Activated CD4-positive, alpha-beta memory T cell treated with anti-CD3 and anti-CD28 coated beads, Interleukin-2, amount 10 ng/mL, durations not matched to agents 7 days and 5 days (primary cell): ENCODE data around the gene LRRC63. TPM values are rescaled to one million over a fixed set of nuclear protein-coding genes. Genes with fewer than 3 reads are reported as not detected.

Source experiments
- CTCF ChIA-PET: fragments of 350-600 bp; sonication (Branson Sonifier 250); formaldehyde crosslinking; loops from one replicate; lab custom pipeline; 2021; ENCODE audit warnings: antibody characterized with exemption, inconsistent platforms; lab: Charles Lee
- POLR2A ChIA-PET: fragments of 350-600 bp; sonication (Branson Sonifier 250); formaldehyde crosslinking; loops from one replicate; lab custom pipeline; 2021; ENCODE audit warnings: antibody characterized with exemption; lab: Charles Lee
- DNase-seq: peaks from one replicate; pipeline ENCODE4 v3.0.0-alpha.2; 2020
- H3K27ac Mint-ChIP-seq: one replicate; pipeline ENCODE4 v1.8.0; 2021; ENCODE audit warnings: mild to moderate bottlenecking, mixed read lengths
- H3K27me3 Mint-ChIP-seq: one replicate; pipeline ENCODE4 v1.8.0; 2021; ENCODE audit warnings: mixed read lengths
- H3K36me3 Mint-ChIP-seq: one replicate; pipeline ENCODE4 v1.8.0; 2021; ENCODE audit warnings: low read depth, mixed read lengths
- H3K4me1 Mint-ChIP-seq: one replicate; pipeline ENCODE4 v1.8.0; 2021; ENCODE audit warnings: mixed read lengths
- H3K4me3 Mint-ChIP-seq: one replicate; pipeline ENCODE4 v1.8.0; 2021; ENCODE audit warnings: mild to moderate bottlenecking, mixed read lengths
- H3K9me3 Mint-ChIP-seq: one replicate; pipeline ENCODE4 v1.8.0; 2021; ENCODE audit warnings: mixed read lengths
- total RNA-seq, 2 experiments: library from RNA; stranded (reverse); gene quantifications; one replicate each; pipeline ENCODE4 v1.2.3, GENCODE V29; 2021

Gene LRRC63
- total RNA-seq, 2 experiments from 2014 or later = 0.83 to 1.1 TPM

- Mint-ChIP-seq H3K27me3 (no peaks in the 10 kb centered on the region), H3K9me3 (peaks cover 10% of the 10 kb centered on the region), H3K27ac (peak overlapping the region; percentile 98), H3K4me3 (no peak overlapping the region), H3K4me1 (peaks cover 41% of the 10 kb centered on the region), H3K36me3 (peaks cover 13% of the 10 kb centered on the region)
- CTCF ChIA-PET = no interaction called here
- no peak for DNase-seq
- POLR2A ChIA-PET = interaction anchor here (1.2 to 3.4 kb wide), 2 partner anchors 115 to 121 kb away, joined by 5 to 19 read pairs; partner anchors contain the start of gene LCP1
These were observed 85.7 kb downstream of the LRRC63 start for GRCh38 chr13:46297361-46297811.

- H3K27me3 Mint-ChIP-seq = peaks cover 1% of the 10 kb centered on the region
- H3K27ac Mint-ChIP-seq = no peak overlapping the region
- no peak overlapping the region for H3K4me3 Mint-ChIP-seq
- peaks cover 5% of the 10 kb centered on the region for H3K4me1 Mint-ChIP-seq
- ChIA-PET POLR2A (no interaction called here), CTCF (interaction anchor here (1.1 kb wide), 1 partner anchor 17 kb away, joined by 3 read pairs; no protein-coding TSS in a partner anchor)
- H3K36me3 Mint-ChIP-seq = peaks cover 10% of the 10 kb centered on the region
- H3K9me3 Mint-ChIP-seq = peaks cover 6% of the 10 kb centered on the region
- no peak for DNase-seq
These were observed 92.1 kb downstream of the LRRC63 start for GRCh38 chr13:46303742-46304385.

GRCh38 chr13:46304546-46304945, 92.8 kb downstream of the LRRC63 start:
- no peak overlapping the region for H3K4me3 Mint-ChIP-seq
- peaks cover 6% of the 10 kb centered on the region for H3K9me3 Mint-ChIP-seq
- peaks cover 1% of the 10 kb centered on the region for H3K27me3 Mint-ChIP-seq
- H3K36me3 Mint-ChIP-seq = peaks cover 6% of the 10 kb centered on the region
- ChIA-PET CTCF (interaction anchor here (1.1 kb wide), 1 partner anchor 17 kb away, joined by 3 read pairs; no protein-coding TSS in a partner anchor), POLR2A (no interaction called here)
- DNase-seq = no peak
- H3K4me1 Mint-ChIP-seq = peaks cover 5% of the 10 kb centered on the region
- no peak overlapping the region for H3K27ac Mint-ChIP-seq

GRCh38 chr13:46307554-46307953, 95.8 kb downstream of the LRRC63 start:
- H3K36me3 Mint-ChIP-seq = no peaks in the 10 kb centered on the region
- ChIA-PET CTCF (no interaction called here), POLR2A (no interaction called here)
- peaks cover 1% of the 10 kb centered on the region for H3K27me3 Mint-ChIP-seq
- H3K27ac Mint-ChIP-seq = no peak overlapping the region
- H3K4me1 Mint-ChIP-seq = peaks cover 5% of the 10 kb centered on the region
- no peaks in the 10 kb centered on the region for H3K9me3 Mint-ChIP-seq
- H3K4me3 Mint-ChIP-seq = no peak overlapping the region
- DNase-seq = no peak

- no peaks in the 10 kb centered on the region for H3K36me3 Mint-ChIP-seq
- peaks cover 8% of the 10 kb centered on the region for H3K4me1 Mint-ChIP-seq
- ChIA-PET POLR2A (no interaction called here), CTCF (no interaction called here)
- no peak overlapping the region for H3K4me3 Mint-ChIP-seq
- DNase-seq = no peak
- peaks cover 1% of the 10 kb centered on the region for H3K27me3 Mint-ChIP-seq
- no peaks in the 10 kb centered on the region for H3K9me3 Mint-ChIP-seq
- H3K27ac Mint-ChIP-seq = no peak overlapping the region
These were observed 98.3 kb downstream of the LRRC63 start for GRCh38 chr13:46310066-46310465.

- no peak overlapping the region for H3K27ac Mint-ChIP-seq
- ChIA-PET POLR2A (no interaction called here), CTCF (interaction anchor here (1.1 to 1.3 kb wide), 2 partner anchors 10 to 15 kb away, joined by 3 read pairs; no protein-coding TSS in a partner anchor)
- H3K4me3 Mint-ChIP-seq = no peak overlapping the region
- no peak for DNase-seq
- H3K4me1 Mint-ChIP-seq = peaks cover 11% of the 10 kb centered on the region
- peaks cover 3% of the 10 kb centered on the region for H3K36me3 Mint-ChIP-seq
- H3K27me3 Mint-ChIP-seq = peaks cover 1% of the 10 kb centered on the region
- H3K9me3 Mint-ChIP-seq = no peaks in the 10 kb centered on the region
These were observed 99.5 kb downstream of the LRRC63 start for GRCh38 chr13:46311217-46311616.

GRCh38 chr13:46313024-46313423, 101.3 kb downstream of the LRRC63 start:
- H3K27ac Mint-ChIP-seq = no peak overlapping the region
- H3K4me3 Mint-ChIP-seq = no peak overlapping the region
- peaks cover 3% of the 10 kb centered on the region for H3K36me3 Mint-ChIP-seq
- H3K9me3 Mint-ChIP-seq = no peaks in the 10 kb centered on the region
- H3K27me3 Mint-ChIP-seq = peaks cover 1% of the 10 kb centered on the region
- ChIA-PET POLR2A (interaction anchor here (1.0 kb wide), 2 partner anchors 103 to 141 kb away, joined by 3 to 4 read pairs; no protein-coding TSS in a partner anchor), CTCF (interaction anchor here (1.0 kb wide), 1 partner anchor 9 kb away, joined by 4 read pairs; no protein-coding TSS in a partner anchor)
- peaks cover 11% of the 10 kb centered on the region for H3K4me1 Mint-ChIP-seq
- DNase-seq = no peak

- H3K36me3 Mint-ChIP-seq = peaks cover 3% of the 10 kb centered on the region
- no peak overlapping the region for H3K4me3 Mint-ChIP-seq
- ChIA-PET CTCF (interaction anchor here (1.0 kb wide), 1 partner anchor 8 kb away, joined by 4 read pairs; no protein-coding TSS in a partner anchor), POLR2A (interaction anchor here (0.8 to 1.0 kb wide), 3 partner anchors 103 to 261 kb away, joined by 3 to 4 read pairs (median 3); partner anchors contain the start of gene ZC3H13)
- H3K27ac Mint-ChIP-seq = peak overlapping the region; percentile 9
- no peaks in the 10 kb centered on the region for H3K27me3 Mint-ChIP-seq
- DNase-seq = no peak
- peaks cover 11% of the 10 kb centered on the region for H3K4me1 Mint-ChIP-seq
- no peaks in the 10 kb centered on the region for H3K9me3 Mint-ChIP-seq
These were observed 101.9 kb downstream of the LRRC63 start for GRCh38 chr13:46313432-46314257.

- H3K27ac Mint-ChIP-seq = no peak overlapping the region
- POLR2A ChIA-PET = no interaction called here
- H3K36me3 Mint-ChIP-seq = peaks cover 3% of the 10 kb centered on the region
- CTCF ChIA-PET = no interaction called here
- H3K27me3 Mint-ChIP-seq = no peaks in the 10 kb centered on the region
- no peak for DNase-seq
- H3K9me3 Mint-ChIP-seq = no peaks in the 10 kb centered on the region
- no peak overlapping the region for H3K4me3 Mint-ChIP-seq
- H3K4me1 Mint-ChIP-seq = peaks cover 11% of the 10 kb centered on the region
These were observed 102.9 kb downstream of the LRRC63 start for GRCh38 chr13:46314587-46314986.

GRCh38 chr13:46315036-46315435, 103.3 kb downstream of the LRRC63 start:
- POLR2A ChIA-PET = no interaction called here

GRCh38 chr13:46315491-46316075, 103.9 kb downstream of the LRRC63 start:
- H3K36me3 Mint-ChIP-seq = peaks cover 3% of the 10 kb centered on the region
- peaks cover 13% of the 10 kb centered on the region for H3K4me1 Mint-ChIP-seq
- ChIA-PET POLR2A (no interaction called here), CTCF (no interaction called here)
- DNase-seq = no peak
- no peaks in the 10 kb centered on the region for H3K27me3 Mint-ChIP-seq
- H3K27ac Mint-ChIP-seq = no peak overlapping the region
- H3K4me3 Mint-ChIP-seq = no peak overlapping the region
- H3K9me3 Mint-ChIP-seq = no peaks in the 10 kb centered on the region

More at GRCh38 chr13:46315036-46315435, 103.3 kb downstream of the LRRC63 start:
- no peak overlapping the region for H3K4me3 Mint-ChIP-seq
- DNase-seq = no peak
- H3K27me3 Mint-ChIP-seq = no peaks in the 10 kb centered on the region
- CTCF ChIA-PET = no interaction called here
- H3K27ac Mint-ChIP-seq = no peak overlapping the region
- no peaks in the 10 kb centered on the region for H3K9me3 Mint-ChIP-seq
- peaks cover 3% of the 10 kb centered on the region for H3K36me3 Mint-ChIP-seq
- peaks cover 11% of the 10 kb centered on the region for H3K4me1 Mint-ChIP-seq

- H3K4me3 Mint-ChIP-seq = no peak overlapping the region
- peaks cover 25% of the 10 kb centered on the region for H3K4me1 Mint-ChIP-seq
- no peak overlapping the region for H3K27ac Mint-ChIP-seq
- no peaks in the 10 kb centered on the region for H3K9me3 Mint-ChIP-seq
- H3K36me3 Mint-ChIP-seq = peaks cover 3% of the 10 kb centered on the region
- H3K27me3 Mint-ChIP-seq = no peaks in the 10 kb centered on the region
- ChIA-PET POLR2A (no interaction called here), CTCF (no interaction called here)
- no peak for DNase-seq
These were observed 105.4 kb downstream of the LRRC63 start for GRCh38 chr13:46317120-46317519.
